Measurements from ENCODE around the gene BICDL2. TPM values are rescaled to one million over a fixed set of nuclear protein-coding genes. Genes with fewer than 3 reads are reported as not detected.
"Not testable (repeated sequence)": the region's sequence is repeated elsewhere in the genome, so short reads cannot be mapped to it uniquely, and the experiment has no call there.

The BICDL2 gene, protein sequence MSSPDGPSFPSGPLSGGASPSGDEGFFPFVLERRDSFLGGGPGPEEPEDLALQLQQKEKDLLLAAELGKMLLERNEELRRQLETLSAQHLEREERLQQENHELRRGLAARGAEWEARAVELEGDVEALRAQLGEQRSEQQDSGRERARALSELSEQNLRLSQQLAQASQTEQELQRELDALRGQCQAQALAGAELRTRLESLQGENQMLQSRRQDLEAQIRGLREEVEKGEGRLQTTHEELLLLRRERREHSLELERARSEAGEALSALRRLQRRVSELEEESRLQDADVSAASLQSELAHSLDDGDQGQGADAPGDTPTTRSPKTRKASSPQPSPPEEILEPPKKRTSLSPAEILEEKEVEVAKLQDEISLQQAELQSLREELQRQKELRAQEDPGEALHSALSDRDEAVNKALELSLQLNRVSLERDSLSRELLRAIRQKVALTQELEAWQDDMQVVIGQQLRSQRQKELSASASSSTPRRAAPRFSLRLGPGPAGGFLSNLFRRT
- not detected for total RNA-seq
- long read RNA-seq: 0 reads

DNA sequence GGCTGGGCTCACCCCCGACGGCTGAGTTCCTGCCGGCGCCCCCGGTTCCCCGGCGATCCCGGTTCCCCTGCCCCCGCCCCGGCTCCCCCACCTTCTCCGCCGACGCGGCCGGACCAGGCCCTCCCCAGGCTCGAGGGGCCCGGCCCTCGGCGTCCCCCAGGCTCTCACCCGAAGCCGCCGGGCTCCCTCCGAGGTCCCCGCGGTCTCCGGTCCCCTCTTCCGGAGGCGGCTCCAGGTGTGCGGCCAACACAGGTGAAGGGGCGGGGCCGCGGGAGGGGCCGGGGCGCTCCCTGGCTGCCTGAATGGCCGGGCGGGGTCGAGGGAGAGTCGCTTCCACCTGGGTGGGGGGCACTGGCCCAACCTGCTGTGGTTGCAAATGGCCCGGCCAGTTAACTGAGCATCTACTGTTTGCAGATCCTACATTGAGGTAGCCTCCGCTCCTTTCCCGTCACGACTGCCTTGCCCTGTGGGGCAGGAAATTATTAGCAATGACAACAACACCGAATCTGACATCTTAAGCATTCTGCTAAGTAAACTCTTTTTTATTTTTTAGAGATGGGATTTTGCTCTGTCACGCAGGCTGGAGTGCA, at the start of gene BICDL2:
BICDL2 (minus strand) TSS at position 219 of the 590 bp plus-strand sequence. CDS start 1,448 bp downstream, outside the sequence.
- DNase-seq (no peak), ATAC-seq (no peak)
- intact Hi-C loops (cut with micrococcal nuclease): no loop called here

DNA sequence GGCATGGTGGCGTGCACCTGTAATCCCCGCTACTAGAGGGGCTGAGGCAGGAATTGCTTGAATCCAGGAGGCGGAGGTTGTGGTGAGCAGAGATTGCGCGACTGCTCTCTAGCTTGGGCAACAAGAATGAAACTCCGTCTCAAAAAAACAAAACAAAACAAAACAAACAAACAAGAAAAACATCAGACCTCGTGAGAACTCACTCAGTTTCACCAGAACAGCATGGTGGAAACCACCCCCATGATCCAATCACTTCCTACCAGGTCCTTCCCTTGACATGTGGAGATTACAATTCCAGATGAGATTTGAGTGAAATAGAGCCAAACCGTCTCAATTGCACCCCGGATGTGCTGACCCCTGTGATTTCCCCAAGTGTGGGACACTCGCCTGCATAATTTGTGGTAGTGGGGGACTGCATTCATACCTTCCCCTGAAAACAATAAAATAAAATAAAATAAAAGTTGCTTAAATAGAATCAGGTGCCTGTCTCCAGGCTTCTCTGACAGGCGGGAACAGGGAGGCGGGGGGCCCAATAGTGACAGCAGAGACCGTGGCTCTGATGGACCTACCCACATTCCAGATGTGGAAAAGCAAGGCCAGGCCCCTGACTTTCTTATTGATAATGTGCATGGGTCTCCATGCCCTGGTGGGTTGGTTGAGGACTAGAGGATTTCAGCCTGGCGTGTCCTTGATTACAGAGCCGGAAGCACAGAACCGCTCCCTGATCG, 49.3 kb upstream of the BICDL2 start:
- no peak for DNase-seq
- intact Hi-C loops (cut with micrococcal nuclease): no loop called here
- ATAC-seq: no peak

DNA sequence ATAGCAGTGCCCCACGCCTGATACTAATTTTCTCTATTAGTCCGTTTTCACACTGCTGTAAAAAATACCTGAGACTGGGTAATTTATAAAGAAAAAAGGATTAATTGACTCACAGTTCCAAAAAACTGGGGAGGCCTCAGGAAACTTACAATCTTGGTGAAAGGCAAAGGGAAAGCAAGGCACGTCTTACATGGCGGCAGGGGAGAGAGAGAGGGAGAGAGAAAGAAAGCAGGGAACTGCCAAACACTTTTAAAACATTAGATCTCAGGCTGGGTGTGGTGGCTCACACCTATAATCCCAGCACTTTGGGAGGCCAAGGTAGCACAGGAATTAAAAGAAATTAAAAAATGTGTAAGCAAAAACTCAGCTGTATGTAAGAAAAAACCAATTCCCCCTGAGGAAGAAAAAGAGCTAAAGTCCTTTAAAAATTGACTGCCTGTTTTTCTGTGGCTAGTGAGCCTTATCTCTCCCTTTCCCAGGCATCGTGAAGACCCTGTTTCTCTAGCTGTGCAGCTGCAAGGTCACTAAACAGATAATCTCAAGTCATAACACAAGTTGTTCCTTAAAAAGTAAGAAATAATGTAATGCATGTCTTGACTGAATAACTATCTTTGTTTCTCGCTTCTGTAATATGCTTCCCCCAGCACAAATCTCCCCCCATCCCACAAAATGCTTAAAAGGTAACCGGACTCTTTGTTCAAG, 48.4 kb upstream of the BICDL2 start:
- DNase-seq (no peak), ATAC-seq (no peak)
- intact Hi-C loops (cut with micrococcal nuclease): no loop called here

DNA sequence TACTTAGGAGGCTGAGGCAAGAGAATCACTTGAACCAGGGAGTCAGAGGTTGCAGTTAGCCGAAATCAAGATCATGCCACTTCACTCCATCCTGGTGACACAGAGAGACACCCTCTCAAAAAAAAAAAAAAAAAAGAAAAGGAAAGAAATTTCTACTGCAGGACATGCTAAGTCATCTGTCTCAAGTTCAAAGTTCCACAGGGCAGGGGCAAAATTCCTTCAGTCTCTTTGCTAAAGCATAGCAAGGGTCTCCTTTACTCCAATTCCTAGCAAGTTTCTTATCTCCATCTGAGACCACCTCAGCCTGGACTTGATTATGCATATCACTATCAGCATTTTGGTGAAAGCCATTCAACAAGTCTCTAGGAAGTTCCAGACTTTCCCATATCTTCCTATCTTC, 47.7 kb upstream of the BICDL2 start:
- no peak for ATAC-seq
- DNase-seq: no peak
- intact Hi-C loops (cut with micrococcal nuclease): no loop called here

DNA sequence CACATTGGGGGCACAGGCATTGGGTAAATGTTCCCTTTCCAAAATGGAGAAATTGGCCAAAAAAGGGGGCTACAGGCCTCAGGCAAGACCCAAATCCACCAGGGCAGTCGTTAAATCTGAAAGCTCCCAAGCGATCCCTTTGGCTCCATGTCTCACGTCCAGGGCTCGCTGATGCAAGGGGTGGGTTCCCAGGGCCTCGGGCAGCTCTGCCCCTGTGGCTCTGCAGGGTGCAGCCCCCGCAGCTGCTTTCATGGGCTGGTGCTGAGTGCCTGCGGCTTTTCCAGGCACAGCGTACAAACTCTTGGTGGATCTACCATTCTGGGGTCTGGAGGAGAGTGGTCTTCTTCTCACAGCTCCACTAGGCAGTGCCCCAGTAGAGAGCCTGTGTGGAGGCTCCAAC, 46.7 kb upstream of the BICDL2 start:
- DNase-seq; intact Hi-C loops (cut with micrococcal nuclease); ATAC-seq: not testable (repeated sequence)

DNA sequence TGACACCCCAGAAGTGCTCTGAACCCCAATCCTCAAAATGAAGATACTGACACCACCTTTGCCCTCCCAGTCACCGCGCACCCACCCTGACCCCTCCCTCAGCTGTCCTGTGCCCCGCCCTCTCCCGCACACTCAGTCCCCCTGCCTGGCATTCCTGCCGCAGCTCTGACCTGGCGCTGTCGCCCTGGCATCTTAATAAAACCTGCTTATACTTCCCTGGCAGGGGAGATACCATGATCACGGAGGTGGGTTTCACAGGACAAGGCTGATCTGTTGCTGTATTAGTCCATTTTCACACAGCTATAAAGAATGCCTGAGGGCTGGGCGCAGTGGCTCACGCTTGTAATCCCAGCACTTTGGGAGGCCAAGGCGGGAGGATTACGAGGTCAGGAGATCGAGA, 45.2 kb upstream of the BICDL2 start:
- intact Hi-C loops (cut with micrococcal nuclease); DNase-seq; ATAC-seq: not testable (repeated sequence)

DNA sequence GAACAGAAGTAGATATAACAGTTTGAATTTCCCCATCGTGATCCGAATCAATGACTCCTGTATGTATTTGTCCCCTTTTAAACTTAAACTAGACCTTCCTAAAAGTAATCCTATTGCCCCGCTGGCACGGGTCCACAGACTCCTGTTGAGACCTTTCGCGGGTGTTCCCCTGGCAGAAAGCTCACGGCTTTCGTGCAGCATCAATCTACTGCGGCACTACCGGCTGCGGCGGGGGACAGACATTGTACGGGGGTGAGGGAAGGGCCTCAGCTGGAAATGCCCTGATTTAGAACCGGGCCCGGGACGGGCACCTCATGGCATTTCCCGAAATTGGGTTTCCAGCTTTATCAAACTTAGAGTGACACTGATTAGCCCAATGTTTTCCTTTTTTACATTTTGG, 43.3 kb upstream of the BICDL2 start:
- ATAC-seq (no peak), DNase-seq (no peak)
- intact Hi-C loops (cut with micrococcal nuclease): no loop called here

DNA sequence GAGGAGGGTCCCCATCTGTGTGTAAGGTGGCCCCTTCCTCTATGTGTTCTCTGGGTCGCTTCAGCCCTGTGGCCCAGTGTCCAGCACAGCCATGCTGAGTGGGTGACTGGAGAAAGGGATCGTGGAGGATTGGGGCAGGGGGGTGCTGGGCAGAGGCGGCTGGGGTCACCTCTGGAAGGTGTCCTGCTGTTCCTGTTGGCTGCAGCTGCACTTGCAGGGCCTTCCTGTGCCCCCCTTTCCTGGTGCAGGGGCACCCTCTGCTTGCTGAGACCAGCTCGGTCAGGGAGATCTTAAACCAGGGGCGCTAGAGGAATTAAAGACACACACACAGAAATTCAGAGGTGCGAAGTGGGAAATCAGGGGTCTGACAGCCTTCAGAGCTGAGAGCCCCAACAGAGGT, 39.8 kb upstream of the BICDL2 start:
- DNase-seq (no peak), ATAC-seq (no peak)
- intact Hi-C loops (cut with micrococcal nuclease): no loop called here

DNA sequence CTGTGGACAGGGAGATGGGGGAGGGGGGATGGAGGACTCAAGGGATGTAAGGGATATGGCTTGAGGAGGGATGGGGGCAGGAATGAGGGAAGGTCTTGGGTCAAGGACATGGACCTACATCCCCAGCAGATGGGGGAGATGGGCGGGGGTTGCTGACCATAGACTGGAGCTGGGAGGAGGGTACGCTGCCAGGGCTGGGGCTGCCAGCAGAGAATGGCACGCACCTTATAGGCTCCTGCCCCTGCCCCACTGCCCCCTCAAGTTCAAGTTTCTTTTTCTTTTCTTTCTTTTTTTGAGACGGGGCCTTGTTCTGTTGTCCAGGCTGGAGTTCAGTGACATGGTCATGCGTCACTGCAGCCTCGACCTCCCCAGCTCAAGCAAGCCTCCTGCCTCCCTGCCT, 39.2 kb upstream of the BICDL2 start:
- intact Hi-C loops (cut with micrococcal nuclease); DNase-seq; ATAC-seq: not testable (repeated sequence)

DNA sequence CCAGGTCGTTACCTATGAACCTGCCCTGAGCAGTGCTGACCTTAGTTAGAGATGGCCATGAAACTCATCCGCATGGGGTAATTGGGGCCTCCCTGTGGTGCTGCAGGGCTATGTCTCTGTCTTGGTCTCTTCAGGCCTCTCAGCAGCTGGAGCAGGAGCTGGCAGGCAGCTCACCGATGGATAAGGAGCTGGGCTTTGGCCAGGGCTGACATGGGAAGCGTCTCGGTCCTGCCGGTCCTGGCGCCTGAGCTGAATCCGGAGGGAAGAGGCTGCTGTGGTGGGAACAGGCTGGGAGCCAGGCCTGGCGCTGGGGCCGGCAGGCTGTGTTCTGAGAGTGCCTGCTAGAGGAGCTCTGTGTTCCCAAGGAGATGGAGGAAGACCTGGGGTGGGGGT, 38.8 kb upstream of the BICDL2 start:
- intact Hi-C loops (cut with micrococcal nuclease): no loop called here
- DNase-seq (peak; percentile 75), ATAC-seq (peak; percentile 82)

DNA sequence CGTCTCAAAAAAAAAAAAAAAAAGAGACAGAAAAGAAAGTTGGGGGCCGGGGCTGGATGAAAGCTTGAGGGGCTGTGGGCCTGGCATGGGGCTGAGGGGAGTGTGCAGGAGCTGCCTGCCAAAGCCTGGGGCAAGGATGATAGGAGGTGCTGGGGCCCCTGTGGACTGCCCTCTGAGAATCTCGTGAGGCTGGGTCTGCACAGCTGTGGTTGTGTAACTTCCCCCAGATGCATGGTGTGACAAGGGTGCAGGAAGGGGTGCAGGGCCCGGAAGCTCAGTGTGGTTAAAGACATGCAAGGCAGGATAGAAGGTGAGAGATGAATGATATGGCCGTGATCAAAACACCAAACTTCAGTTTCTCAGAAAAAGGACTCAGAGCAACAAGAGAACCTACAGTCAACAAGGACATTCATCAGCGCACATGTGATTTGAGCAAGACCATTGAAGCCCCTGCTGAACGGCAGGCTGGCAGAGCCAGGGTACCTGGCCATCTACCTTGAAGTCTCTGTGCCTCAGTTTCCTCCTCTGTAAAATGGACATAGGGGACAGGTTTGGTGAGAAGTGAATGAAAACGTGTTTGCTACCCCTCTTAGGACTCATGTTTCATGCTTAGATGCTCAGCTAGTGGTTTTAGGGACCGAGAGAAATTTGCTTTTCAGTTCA, 38.2 kb upstream of the BICDL2 start:
- peak; percentile 44 for DNase-seq
- intact Hi-C loops (cut with micrococcal nuclease): no loop called here

DNA sequence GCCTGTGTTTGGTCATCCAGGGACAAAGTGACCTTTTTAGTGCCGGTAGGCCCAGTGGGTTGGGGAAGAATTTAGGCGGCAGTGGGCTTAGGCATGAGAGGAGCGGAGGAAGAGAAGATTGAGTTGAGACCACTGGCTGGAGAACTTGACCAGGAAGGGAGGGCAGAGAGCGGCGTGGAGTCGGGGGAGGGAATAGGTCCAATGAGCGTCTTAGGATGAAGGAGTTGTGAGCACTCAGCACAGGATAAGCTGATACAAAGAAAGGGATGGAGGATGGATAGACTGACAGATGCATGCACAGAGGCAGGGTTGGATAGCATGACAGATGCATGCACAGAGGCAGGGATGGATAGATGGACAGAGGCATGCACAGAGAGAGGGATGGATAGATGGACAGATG, 36.7 kb upstream of the BICDL2 start:
- no peak for ATAC-seq
- DNase-seq: no peak
- intact Hi-C loops (cut with micrococcal nuclease): no loop called here

More for the DNA sequence above, 38.2 kb upstream of the BICDL2 start:
- ATAC-seq: peak; percentile 51

DNA sequence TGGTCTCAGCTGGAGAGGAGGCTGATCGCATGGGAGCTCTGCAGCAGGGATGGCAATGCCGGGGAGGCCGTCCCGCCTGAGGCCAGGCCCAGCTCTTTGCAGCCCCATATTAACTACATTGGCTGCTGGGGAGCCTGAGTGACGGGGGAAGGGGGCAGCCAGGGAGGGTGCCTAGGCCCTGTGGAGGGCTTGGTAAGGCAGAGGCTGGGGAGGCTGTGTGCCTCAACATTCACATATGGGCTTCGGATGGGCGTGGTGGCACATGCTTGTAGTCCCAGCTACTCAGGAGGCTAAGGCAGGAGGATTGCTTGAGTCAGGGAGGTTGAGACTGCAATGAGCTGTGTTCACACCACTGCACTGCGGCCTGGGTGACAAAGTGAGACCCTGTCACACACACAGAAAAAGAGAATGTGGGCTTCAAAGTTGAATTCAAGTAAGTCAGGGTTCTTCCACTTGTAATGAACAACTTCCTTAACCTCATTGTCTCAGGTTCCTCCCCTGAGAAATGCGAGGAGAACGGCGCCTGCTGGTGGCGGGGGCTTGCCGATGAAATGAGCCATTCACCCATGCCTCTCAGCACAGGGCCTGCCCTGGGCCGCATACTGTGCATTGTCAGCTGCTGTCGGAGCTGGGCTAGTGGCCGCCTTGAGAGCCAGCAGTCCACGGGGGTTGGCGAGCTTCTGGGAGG, 36.0 kb upstream of the BICDL2 start:
- ATAC-seq: peak; percentile 24
- peak; percentile 11 for DNase-seq
- intact Hi-C loops (cut with micrococcal nuclease): not testable (repeated sequence)

DNA sequence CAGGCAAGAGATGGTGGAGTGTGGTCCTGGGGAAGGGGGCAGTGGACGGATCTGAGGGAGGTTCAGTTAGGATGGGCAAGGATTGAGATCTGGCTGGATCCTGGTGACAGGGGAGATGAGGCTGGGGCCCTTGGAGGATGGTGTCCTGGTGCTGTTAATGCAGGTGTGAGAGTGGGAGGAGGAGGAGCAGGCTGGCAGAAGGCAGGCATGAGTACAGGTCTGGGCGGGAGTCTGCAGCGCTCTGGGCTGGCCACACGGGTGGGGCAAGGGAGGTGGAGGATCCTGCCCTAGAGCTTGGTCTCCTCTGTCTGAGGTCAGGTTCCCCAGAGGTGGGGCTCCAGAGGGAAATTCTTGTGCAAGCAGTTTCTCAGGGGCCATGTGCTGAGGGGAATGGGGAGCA, 35.4 kb upstream of the BICDL2 start:
- intact Hi-C loops (cut with micrococcal nuclease); ATAC-seq: not testable (repeated sequence)
- peak; percentile 21 for DNase-seq

DNA sequence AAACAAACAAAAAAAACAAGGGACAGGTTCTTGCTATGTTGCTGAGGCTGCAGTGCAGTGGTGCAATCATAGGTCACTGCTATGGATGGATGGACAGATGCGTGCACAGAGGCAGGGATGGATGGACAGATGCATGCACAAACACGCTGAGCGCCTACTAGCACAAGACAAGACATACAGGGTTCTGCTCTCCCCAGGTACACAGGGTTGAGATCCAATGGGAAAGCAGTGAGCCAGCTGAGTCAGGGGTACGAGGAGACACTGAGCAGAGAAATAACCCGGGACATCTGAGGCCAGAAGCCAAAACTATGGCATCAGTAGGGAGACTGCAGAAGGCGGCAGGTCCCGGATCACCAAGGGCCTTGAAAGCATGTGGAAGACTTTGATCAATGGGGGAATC, 34.9 kb upstream of the BICDL2 start:
- intact Hi-C loops (cut with micrococcal nuclease): no loop called here
- DNase-seq: no peak
- no peak for ATAC-seq

DNA sequence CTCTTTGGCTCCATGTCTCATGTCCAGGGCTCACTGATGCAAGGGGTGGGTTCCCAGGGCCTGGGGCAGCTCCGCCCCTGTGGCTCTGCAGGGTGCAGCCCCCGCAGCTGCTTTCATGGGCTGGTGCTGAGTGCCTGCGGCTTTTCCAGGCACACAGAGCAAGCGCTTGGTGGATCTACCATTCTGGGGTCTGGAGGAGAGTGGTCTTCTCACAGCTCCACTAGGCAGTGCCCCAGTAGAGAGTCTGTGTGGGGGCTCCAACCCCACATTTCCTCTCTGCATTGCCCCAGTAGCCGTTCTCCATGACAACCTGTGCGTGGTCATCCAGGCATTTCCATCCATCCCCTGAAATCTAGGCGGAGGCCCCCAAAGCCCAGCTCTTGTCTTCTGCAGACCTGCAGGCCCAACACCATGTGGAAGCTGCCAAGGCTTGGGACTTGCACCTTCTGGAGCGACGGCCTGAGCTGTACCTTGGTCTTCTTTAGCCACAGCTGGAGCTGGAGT, 33.9 kb upstream of the BICDL2 start:
- DNase-seq (no peak), ATAC-seq (no peak)
- intact Hi-C loops (cut with micrococcal nuclease): no loop called here

DNA sequence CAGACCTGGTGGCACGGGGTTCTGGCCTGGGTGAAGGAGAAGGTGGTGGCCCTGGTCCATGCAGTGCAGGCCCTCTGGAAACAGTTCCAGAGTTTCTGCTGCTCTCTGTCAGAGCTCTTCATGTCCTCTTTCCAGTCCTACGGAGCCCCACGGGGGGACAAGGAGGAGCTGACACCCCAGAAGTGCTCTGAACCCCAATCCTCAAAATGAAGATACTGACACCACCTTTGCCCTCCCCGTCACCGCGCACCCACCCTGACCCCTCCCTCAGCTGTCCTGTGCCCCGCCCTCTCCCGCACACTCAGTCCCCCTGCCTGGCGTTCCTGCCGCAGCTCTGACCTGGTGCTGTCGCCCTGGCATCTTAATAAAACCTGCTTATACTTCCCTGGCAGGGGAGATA, 32.4 kb upstream of the BICDL2 start:
- ATAC-seq; intact Hi-C loops (cut with micrococcal nuclease); DNase-seq: not testable (repeated sequence)

DNA sequence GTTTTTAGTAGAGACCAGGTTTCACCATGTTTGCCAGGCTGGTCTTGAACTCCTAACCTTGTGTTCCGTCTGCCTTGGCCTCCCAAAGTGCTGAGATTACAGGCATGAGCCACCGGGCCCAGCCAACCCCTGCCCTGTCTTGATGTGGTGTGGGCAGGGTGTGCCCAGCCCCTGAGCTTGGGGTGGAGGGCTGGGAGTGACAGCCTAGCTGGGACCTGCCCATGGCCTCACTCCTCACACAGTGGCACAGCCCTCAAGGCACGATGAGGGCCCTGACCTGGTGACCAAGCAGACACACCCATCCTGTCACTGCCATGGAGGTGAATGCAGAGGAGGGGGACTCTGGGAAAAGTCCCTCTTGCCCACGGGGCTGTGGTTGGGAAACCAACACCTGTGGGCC, 31.7 kb upstream of the BICDL2 start:
- no peak for ATAC-seq
- intact Hi-C loops (cut with micrococcal nuclease): no loop called here
- DNase-seq: no peak

All from left ventricle myocardium superior (tissue), 1 donor.